HG03045 (cell line): ENCODE results near the gene RPTOR.

Source experiments
- ATAC-seq: cut with Tn5 transposase; IDR thresholded peaks from one replicate; pipeline ENCODE4 v1.9.1; 2021; ENCODE audit warnings: mild to moderate bottlenecking, moderate library complexity; ENCODE audit not compliant: unreplicated experiment

Gene RPTOR

GRCh38 chr17:80951121-80952090, 406.8 kb downstream of the RPTOR start:
- ATAC-seq, result no peak

- ATAC-seq, result no peak
Observed at GRCh38 chr17:80952291-80952690, 407.7 kb downstream of the RPTOR start.

- ATAC-seq, result no peak
Observed at GRCh38 chr17:80953471-80954315, 409.1 kb downstream of the RPTOR start.

GRCh38 chr17:80955078-80955477, 410.4 kb downstream of the RPTOR start:
- no peak for ATAC-seq

- no peak for ATAC-seq
Observed at GRCh38 chr17:80955671-80956280, 411.1 kb downstream of the RPTOR start.

- ATAC-seq, result no peak
Observed at GRCh38 chr17:80956321-80957190, 411.9 kb downstream of the RPTOR start.

GRCh38 chr17:80957461-80957941, 412.9 kb downstream of the RPTOR start:
- ATAC-seq, result no peak

- no peak for ATAC-seq
Observed at GRCh38 chr17:80959330-80960036, 414.8 kb downstream of the RPTOR start.

- no peak for ATAC-seq
Observed at GRCh38 chr17:80960037-80960796, 415.6 kb downstream of the RPTOR start.

GRCh38 chr17:80960797-80961452, 416.3 kb downstream of the RPTOR start:
- ATAC-seq, result no peak

- ATAC-seq, result no peak
Observed at GRCh38 chr17:80961541-80962330, 417.1 kb downstream of the RPTOR start.

GRCh38 chr17:80962356-80963329, 418.0 kb downstream of the RPTOR start:
- ATAC-seq, result no peak

GRCh38 chr17:80963812-80964543, 419.3 kb downstream of the RPTOR start:
- ATAC-seq, result no peak

- no peak for ATAC-seq
Observed at GRCh38 chr17:80964544-80964856, 419.9 kb downstream of the RPTOR start.

GRCh38 chr17:80964859-80965580, 420.4 kb downstream of the RPTOR start:
- no peak for ATAC-seq
